ENCODE measurements around the gene KAT7. TPM values are rescaled to one million over a fixed set of nuclear protein-coding genes. Genes with fewer than 3 reads are reported as not detected.

KAT7 gene
- 10 to 100 TPM; 83.9 to 85.9 TPM for total RNA-seq

DNA sequence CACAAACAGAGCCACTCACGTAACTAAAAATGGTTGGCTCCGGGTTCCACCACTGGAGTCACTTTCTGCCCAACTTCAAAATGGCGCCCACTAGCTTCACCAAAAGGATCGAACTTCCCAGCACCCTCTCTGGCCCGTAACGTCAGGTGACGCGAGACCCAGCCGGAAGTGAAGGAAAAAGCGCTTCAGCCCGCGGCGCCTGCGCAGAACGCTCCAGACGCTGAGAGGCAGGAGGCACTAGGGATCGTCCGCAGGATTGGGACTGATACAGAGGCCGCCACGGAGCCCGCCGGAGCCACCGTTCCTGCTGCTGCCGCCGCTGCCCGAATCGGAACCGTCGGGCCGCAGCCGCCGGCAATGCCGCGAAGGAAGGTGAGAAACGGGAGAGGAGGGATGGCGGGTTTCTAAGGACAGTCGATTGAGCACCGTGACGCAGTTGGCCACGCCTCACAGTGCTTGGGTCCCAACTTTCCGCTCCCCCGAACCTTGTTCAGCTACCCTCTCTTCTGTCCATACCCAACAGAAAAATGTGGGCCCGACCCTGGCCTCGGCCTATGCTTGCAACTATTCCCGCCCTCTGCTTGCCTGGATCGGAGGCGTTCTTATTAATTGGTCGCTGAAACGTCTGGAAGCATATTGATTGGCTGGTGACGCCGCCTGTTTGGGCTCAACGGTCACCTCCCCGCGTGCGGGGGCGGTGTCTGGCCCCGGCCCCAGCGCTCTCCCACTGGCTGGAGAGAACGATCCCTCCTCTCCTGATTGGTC, at the start of gene KAT7:
TSS of gene KAT7 (plus strand) at position 204 of the 765 bp plus-strand sequence. CDS start at position 358, 154 bp downstream.
- Mint-ChIP-seq H3K4me3 (peak within 1 kb of the TSS; percentile 94), H3K4me1 (ENCODE audit: low read depth) (peaks cover 55% of the 10 kb centered on the region), H3K27ac (peak within 1 kb of the TSS; percentile 93), H3K9me3 (no peaks in the 10 kb centered on the region), H3K27me3 (ENCODE audit: low read depth) (no peaks in the 10 kb centered on the region), H3K36me3 (ENCODE audit: insufficient read depth in 2 of 2) (peaks cover 6 to 37% of the 10 kb centered on the region in 2 donors)
- ATAC-seq (replicated peaks in 1 of 2) (peak; percentile 91), DNase-seq (peak; percentile 99)

DNA sequence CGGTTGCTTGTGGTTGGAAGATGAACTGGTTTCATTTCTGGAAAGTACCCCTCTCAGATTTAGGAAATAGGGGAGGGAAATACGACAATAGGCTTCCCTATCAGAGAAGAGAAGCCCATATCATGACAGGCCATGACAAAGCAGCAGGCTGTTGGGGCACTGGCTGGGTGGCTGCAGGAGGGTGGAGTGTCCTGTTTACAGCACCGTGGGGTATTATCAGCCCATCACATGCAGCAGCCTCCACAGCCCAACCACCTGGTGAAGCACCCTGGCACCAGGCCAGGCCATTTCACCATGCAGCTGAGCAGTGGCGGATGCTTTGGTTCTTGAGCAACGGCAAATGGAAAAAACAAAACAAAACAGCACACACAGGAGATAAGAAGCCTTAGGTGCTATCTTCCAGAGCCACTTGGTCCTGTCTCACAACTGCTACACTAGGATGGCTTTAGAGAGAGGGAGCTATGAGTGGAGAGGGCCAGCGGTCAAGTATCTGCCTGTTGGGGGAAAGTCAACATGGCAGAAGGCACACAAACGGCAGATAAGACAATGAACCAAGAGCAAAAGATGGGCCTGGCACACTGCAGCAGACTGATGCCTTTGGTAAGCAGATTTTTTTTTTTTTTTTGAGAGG, 48.7 kb upstream of the KAT7 start:
- H3K9me3 Mint-ChIP-seq, result no peaks in the 10 kb centered on the region
- peak; percentile 87 to 91 for DNase-seq
- H3K27me3 Mint-ChIP-seq (ENCODE audit: low read depth), result no peaks in the 10 kb centered on the region
- H3K36me3 Mint-ChIP-seq (ENCODE audit: insufficient read depth in 2 of 2), result peaks cover 0 to 5% of the 10 kb centered on the region in 2 donors
- peak overlapping the region; percentile 97 for H3K27ac Mint-ChIP-seq
- peak; percentile 96 to 97 for ATAC-seq (replicated peaks in 1 of 2)
- H3K4me1 Mint-ChIP-seq (ENCODE audit: low read depth), result peaks cover 59% of the 10 kb centered on the region
- peak overlapping the region; percentile 86 to 96 for H3K4me3 Mint-ChIP-seq

DNA sequence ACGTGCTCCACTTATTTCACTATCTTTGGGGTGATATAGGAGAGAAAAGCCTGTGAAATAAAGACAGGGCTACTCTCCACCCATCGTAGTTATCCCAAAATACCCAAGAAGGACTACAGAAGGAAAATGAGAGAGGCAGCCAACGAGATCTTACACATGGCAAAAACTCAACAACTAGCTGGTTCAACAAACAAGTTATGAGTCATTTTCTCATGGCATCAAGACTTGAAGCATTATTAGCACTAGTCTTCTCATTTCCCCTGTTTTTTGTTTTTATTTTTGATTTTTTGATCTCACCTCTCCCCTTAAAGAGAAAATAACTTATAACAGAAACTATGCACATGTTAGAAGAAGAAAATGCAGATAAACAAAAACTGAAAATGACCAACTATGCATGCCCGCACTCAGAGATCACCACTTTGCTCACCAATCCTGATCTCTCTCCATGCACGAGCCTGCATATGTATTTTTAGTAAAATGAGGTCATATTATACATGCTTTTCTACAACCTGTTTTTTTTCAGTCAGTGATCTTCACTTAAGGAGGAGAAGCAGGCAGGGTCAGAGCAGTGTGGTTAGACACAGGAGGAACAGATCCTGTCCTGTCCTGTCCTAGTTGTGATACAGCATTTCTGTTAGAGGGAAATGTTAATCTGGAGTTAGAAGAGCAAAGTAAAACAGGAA, 47.3 kb upstream of the KAT7 start:
- peak overlapping the region; percentile 86 to 96 for H3K4me3 Mint-ChIP-seq
- H3K9me3 Mint-ChIP-seq, result no peaks in the 10 kb centered on the region
- DNase-seq (no peak), ATAC-seq (replicated peaks in 1 of 2) (no peak)
- H3K4me1 Mint-ChIP-seq (ENCODE audit: low read depth), result peaks cover 72% of the 10 kb centered on the region
- H3K27me3 Mint-ChIP-seq (ENCODE audit: low read depth), result no peaks in the 10 kb centered on the region
- H3K36me3 Mint-ChIP-seq (ENCODE audit: insufficient read depth in 2 of 2), result peaks cover 2 to 6% of the 10 kb centered on the region in 2 donors
- H3K27ac Mint-ChIP-seq, result peak overlapping the region; percentile 97

DNA sequence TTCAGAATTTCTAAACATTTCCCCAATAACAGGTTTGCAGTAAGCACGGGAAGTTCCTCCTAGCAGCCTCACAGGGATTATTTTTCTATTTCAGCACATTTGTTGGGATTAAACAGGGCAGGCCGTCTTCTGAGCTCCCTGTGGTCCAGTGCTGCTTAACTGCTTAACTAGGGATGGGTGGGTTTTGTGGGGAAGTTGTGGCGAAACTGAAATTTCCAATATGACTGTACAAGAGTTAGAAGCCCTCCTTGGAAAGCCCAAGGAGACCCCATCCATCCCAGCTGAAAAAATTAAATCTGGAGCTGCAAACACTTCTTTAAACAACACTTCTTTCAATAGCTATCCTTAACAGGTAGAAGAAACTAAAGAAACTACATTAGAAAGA, 46.8 kb upstream of the KAT7 start:
- Mint-ChIP-seq H3K27ac (peak overlapping the region; percentile 97), H3K27me3 (ENCODE audit: low read depth) (no peaks in the 10 kb centered on the region), H3K9me3 (no peaks in the 10 kb centered on the region), H3K4me1 (ENCODE audit: low read depth) (peaks cover 78% of the 10 kb centered on the region), H3K36me3 (ENCODE audit: insufficient read depth in 2 of 2) (peaks cover 2 to 6% of the 10 kb centered on the region in 2 donors), H3K4me3 (peak overlapping the region; percentile 86 to 96)
- ATAC-seq (replicated peaks in 1 of 2), result no peak
- DNase-seq, result no peak

DNA sequence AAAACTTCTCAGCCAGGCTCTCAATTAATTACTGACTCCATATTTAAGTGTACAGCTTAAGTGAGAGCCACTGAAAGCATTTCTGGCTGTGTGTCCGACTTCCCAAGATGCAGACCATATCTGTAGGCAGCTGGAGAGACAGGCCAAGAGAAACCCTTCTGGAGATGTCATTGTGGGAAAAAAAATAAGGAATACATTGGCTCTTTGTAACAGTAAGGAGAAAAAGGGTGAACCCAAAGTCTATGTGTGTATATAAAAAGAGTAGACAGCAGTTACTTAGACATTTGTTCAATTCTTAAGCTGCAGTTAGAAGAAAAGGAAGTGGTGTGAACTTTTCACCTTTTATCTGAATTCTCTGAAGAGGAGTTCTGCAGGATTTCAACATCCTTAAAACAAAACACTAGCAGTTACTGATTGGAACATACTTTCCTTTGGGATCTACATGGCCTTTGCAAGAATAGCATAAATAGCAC, 46.3 kb upstream of the KAT7 start:
- no peak for DNase-seq
- Mint-ChIP-seq H3K27me3 (ENCODE audit: low read depth) (no peaks in the 10 kb centered on the region), H3K27ac (peak overlapping the region; percentile 97), H3K36me3 (ENCODE audit: insufficient read depth in 2 of 2) (peaks cover 2 to 6% of the 10 kb centered on the region in 2 donors), H3K4me3 (peak overlapping the region; percentile 86 to 96), H3K9me3 (no peaks in the 10 kb centered on the region), H3K4me1 (ENCODE audit: low read depth) (peaks cover 83% of the 10 kb centered on the region)
- ATAC-seq (replicated peaks in 1 of 2), result no peak

DNA sequence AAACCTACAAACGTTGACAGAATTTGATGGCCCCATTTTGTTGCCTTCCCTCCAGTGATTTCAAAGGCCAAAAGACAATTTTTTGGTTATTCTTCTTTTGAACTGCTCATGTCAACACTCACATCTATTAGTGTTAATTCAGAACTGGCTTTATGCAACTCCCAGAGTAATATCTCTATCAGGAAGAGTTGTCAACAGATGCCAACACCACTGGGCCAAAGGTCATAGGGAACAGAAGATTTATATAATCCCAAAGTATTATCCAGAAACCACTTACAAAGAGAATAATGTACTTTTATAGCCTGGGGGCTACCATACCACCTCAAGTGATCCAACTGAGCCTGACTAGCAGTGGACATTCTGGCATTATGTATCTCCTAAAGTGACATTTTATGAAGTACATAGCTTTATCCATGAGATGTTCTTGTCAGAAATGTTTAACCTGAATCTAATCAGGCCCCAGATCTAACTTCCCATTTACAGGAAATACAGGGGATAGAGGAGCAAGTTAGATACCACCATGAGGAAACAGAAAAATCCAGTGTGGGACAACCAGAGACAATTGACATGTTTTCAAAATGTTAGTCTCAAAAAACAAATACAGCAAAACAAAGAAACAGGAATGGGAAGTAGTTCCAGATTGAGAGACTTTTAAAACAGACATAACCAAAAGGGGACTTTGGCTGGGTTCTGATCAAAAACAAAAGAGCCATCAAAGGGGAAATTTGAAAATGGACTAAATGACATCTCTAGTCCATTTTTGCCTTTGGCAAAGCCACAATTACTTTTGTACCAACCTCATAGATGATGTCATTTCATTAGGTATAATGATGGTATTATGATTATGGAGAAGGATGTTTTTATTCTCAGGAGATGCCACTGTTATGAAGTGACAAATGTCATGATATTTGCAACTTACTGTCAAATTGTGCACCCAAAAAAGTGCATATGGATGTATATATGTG, 43.0 kb upstream of the KAT7 start:
- H3K9me3 Mint-ChIP-seq, result no peaks in the 10 kb centered on the region
- no peaks in the 10 kb centered on the region for H3K27me3 Mint-ChIP-seq (ENCODE audit: low read depth)
- DNase-seq, result no peak
- H3K4me3 Mint-ChIP-seq, result peak overlapping the region; percentile 74 to 91
- no peak for ATAC-seq (replicated peaks in 1 of 2)
- peaks cover 74% of the 10 kb centered on the region for H3K4me1 Mint-ChIP-seq (ENCODE audit: low read depth)
- peak overlapping the region; percentile 85 for H3K27ac Mint-ChIP-seq
- H3K36me3 Mint-ChIP-seq (ENCODE audit: insufficient read depth in 2 of 2), result peaks cover 2 to 3% of the 10 kb centered on the region in 2 donors

DNA sequence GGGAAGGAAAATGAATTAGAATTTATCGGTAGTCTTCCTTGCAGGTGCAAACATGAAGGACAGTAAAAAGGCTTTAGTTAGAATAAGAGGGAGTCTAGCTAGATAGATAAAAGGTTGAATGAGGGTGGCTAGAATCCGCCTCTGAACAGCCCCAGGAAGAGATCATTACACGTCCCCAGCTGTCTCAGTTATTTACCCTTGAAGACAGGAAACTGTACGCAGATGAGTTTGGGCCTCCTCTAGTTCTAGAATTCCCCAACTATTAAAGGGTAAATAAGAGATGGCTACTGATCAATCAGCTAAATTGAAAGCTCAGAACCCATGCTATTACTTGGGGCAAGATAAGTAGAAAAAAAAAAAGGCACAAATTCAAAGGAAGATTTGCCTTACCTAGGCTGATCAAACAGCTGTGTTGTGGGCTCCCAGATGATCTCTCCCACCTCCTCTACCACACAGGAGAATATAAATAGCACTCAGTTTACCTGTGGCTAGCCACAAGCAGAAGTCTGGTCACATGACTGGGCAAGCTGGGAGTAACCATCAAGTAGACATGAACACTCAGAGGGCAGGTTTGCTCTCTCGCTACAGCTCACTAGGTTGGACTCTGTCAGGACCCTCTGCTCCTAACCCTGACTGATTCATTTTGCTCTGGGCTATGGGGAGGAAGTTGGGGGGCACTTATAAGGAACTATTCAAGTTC, 41.5 kb upstream of the KAT7 start:
- Mint-ChIP-seq H3K4me3 (peak overlapping the region; percentile 74 to 91), H3K27ac (peak overlapping the region; percentile 85), H3K36me3 (ENCODE audit: insufficient read depth in 2 of 2) (peaks cover 1 to 2% of the 10 kb centered on the region in 2 donors), H3K9me3 (no peaks in the 10 kb centered on the region), H3K4me1 (ENCODE audit: low read depth) (peaks cover 64% of the 10 kb centered on the region), H3K27me3 (ENCODE audit: low read depth) (no peaks in the 10 kb centered on the region)
- DNase-seq (peak; percentile 29 to 33), ATAC-seq (replicated peaks in 1 of 2) (peak; percentile 28 to 47)

DNA sequence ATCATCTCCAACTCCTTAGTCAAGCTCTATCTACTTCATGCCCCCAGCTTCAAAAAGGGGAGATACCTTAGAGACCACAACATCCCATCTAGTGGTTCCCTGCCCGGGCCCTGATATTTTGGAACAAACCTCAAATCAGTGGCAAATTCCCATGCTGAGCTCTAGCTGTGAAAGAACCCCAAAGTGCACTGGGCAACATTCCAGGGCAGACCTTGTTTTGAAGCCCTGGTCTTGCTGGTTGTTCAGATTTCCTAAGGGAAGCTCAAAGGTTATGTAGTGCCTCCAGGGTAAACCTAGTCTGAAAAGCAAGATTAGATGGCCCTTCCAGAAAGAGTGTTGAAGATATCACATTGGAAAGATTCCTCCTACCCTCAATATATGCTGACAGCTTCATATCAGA, 40.8 kb upstream of the KAT7 start:
- no peak for DNase-seq
- Mint-ChIP-seq H3K9me3 (no peaks in the 10 kb centered on the region), H3K36me3 (ENCODE audit: insufficient read depth in 2 of 2) (peaks cover 1 to 2% of the 10 kb centered on the region in 2 donors), H3K4me3 (peak overlapping the region; percentile 25 to 91), H3K27ac (peak overlapping the region; percentile 85), H3K4me1 (ENCODE audit: low read depth) (peaks cover 64% of the 10 kb centered on the region), H3K27me3 (ENCODE audit: low read depth) (no peaks in the 10 kb centered on the region)
- no peak for ATAC-seq (replicated peaks in 1 of 2)

DNA sequence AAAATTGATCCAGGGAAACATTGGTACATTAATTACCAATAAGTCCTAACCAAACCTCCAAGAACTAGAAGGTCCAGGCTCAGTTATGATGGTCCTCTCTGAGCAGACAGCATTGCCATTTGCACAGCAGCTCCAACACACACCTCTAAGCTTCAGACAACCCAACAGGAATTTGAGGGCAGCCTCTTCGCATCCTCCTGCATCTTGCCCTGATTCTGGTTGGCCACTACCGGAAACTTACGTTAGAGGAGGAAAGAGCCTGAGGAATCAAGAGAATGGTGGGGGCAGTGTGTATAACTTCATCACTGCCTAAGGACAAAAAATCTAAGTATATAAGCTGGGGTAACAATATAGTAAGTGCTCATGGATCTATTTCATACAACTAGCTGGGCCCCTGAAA, 40.3 kb upstream of the KAT7 start:
- peak in 1 of 2 donors; percentile 1 for ATAC-seq (replicated peaks in 1 of 2)
- DNase-seq, result no peak
- Mint-ChIP-seq H3K27me3 (ENCODE audit: low read depth) (no peaks in the 10 kb centered on the region), H3K27ac (peak overlapping the region; percentile 85), H3K9me3 (no peaks in the 10 kb centered on the region), H3K4me1 (ENCODE audit: low read depth) (peaks cover 60% of the 10 kb centered on the region), H3K4me3 (peak overlapping the region; percentile 23 to 91), H3K36me3 (ENCODE audit: insufficient read depth in 2 of 2) (peaks cover 1 to 2% of the 10 kb centered on the region in 2 donors)

DNA sequence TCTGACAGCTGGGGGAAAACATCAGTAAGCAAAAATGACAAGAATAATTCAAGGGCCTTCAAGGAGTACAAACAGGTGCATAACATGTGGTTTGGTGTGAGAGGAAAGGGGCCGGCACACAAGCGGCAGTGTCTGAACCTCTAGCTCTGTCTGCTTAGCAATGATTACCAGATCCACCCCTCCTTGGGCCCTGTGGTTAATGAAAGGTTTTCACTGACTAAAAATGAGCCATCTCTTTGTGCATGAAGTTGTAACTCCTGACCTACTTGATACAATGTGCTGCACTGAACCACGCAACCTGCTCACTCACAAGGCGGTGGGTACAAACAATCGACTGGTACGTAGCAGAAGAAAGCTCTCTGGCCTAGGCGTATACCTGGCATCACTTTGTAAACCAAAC, 39.7 kb upstream of the KAT7 start:
- Mint-ChIP-seq H3K27me3 (ENCODE audit: low read depth) (no peaks in the 10 kb centered on the region), H3K9me3 (no peaks in the 10 kb centered on the region), H3K36me3 (ENCODE audit: insufficient read depth in 2 of 2) (peaks cover 1 to 2% of the 10 kb centered on the region in 2 donors), H3K4me1 (ENCODE audit: low read depth) (peaks cover 65% of the 10 kb centered on the region), H3K27ac (peak overlapping the region; percentile 85), H3K4me3 (peak overlapping the region; percentile 23 to 91)
- DNase-seq (peak; percentile 71 to 75), ATAC-seq (replicated peaks in 1 of 2) (peak; percentile 92 to 95)

DNA sequence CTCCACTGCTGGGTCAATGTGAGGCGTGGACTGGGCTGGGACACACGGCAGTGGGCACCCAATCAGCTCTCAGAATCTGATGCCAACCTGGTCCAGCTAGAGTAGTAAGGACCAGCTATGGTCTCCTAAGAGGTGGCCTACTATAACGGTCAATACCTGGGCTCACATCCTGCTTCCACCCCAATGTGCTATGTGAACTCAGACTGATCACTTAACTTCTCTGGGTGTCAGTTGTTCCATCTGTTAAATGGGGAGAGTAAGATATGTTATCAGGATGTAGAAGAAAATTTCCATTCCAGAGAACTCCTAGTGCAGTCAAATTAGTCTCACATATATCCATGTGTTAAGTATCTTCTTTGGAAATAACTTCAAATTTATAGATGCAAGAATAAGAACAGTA, 38.8 kb upstream of the KAT7 start:
- ATAC-seq (replicated peaks in 1 of 2) (no peak), DNase-seq (no peak)
- H3K27ac Mint-ChIP-seq, result peak overlapping the region; percentile 85
- H3K9me3 Mint-ChIP-seq, result no peaks in the 10 kb centered on the region
- no peaks in the 10 kb centered on the region for H3K27me3 Mint-ChIP-seq (ENCODE audit: low read depth)
- H3K4me1 Mint-ChIP-seq (ENCODE audit: low read depth), result peaks cover 73% of the 10 kb centered on the region
- H3K4me3 Mint-ChIP-seq, result peak overlapping the region in 1 of 2 donors; percentile 13
- H3K36me3 Mint-ChIP-seq (ENCODE audit: insufficient read depth in 2 of 2), result peaks cover 1 to 2% of the 10 kb centered on the region in 2 donors

DNA sequence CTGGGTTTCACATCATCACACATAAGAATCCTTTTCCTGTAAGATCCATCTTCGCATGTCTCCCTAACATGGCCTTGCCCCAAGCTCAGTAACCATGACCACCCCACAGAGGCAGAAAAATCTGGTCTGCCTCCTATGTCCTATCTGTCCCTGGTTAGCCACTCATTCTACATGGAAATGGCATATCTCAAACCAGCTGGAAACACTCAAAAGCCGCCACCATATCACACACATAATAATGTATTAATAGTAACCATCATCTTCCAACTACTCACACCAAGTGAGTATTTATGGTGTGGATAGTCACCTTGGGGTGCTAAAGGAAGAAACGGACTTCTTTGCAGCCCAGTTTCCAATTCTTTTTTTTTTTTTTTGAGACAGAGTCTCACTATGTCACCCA, 36.0 kb upstream of the KAT7 start:
- Mint-ChIP-seq H3K27ac (peak overlapping the region; percentile 74), H3K36me3 (ENCODE audit: insufficient read depth in 2 of 2) (no peaks in the 10 kb centered on the region), H3K9me3 (no peaks in the 10 kb centered on the region), H3K4me1 (ENCODE audit: low read depth) (peaks cover 71% of the 10 kb centered on the region), H3K27me3 (ENCODE audit: low read depth) (no peaks in the 10 kb centered on the region), H3K4me3 (no peak overlapping the region)
- ATAC-seq (replicated peaks in 1 of 2) (no peak), DNase-seq (no peak)
